Measurements from ENCODE around the gene CDRT15. TPM values are rescaled to one million over a fixed set of nuclear protein-coding genes. Genes with fewer than 3 reads are reported as not detected.
A peak's percentile ranks its signal among the peaks of the same experiment; 100 is the strongest.

Gene CDRT15
- total and polyA plus RNA-seq, 2 experiments from 2014 or later = 0.40 TPM; not detected in 1

- TF ChIP-seq STAT1 (IDR thresholded peaks at IDR 0.05; ENCODE audit: unreplicated experiment) (no peak), REST (IDR thresholded peaks at IDR 0.05; ENCODE audit: unreplicated experiment) (no peak), ZNF331 (CRISPR knock-in tag; IDR thresholded peaks at IDR 0.05; ENCODE audit: low read depth) (no peak), NANOG (IDR thresholded peaks at IDR 0.05; ENCODE audit: borderline replicate concordance) (no peak)
- H3K36me3 ChIP-seq (ENCODE audit: insufficient read depth) = no peaks in the 10 kb centered on the region
- Mint-ChIP-seq H3K27ac (no peak overlapping the region), H3K27me3 (ENCODE audit: insufficient read depth, low read depth, poor library complexity) (no peaks in the 10 kb centered on the region), H3K36me3 (ENCODE audit: low read depth) (peaks cover 3% of the 10 kb centered on the region; the same call in 1 of the 3 replicates), H3K4me1 (peaks cover 17% of the 10 kb centered on the region), H3K4me3 (no peak overlapping the region), H3K9me3 (no peaks in the 10 kb centered on the region)
- H3K9me2 ChIP-seq (ENCODE audit: insufficient read depth) = no peaks in the 10 kb centered on the region
- no peaks in the 10 kb centered on the region for H3F3A ChIP-seq (replicated peaks; ENCODE audit: low read depth)
- H3K79me2 ChIP-seq (replicated peaks; ENCODE audit: insufficient read depth) = no peaks in the 10 kb centered on the region
- no peaks in the 10 kb centered on the region for H4K20me1 ChIP-seq (replicated peaks; ENCODE audit: insufficient read depth)
- H3K27me3 ChIP-seq (ENCODE audit: insufficient read depth) = no peaks in the 10 kb centered on the region
- DNase-seq (ENCODE audit: low spot score) (no peak), ATAC-seq (no peak)
- H3K27ac ChIP-seq (ENCODE audit: low read depth) = peak overlapping the region; percentile 62; the same call in 1 of the 2 replicates
- H3K4me2 ChIP-seq = no peak overlapping the region
- 0 out of 2 replicates have a peak, but pooled peaks cover 10% of the 10 kb centered on the region for H3K4me1 ChIP-seq (ENCODE audit: insufficient read depth)
- no peak overlapping the region for H3K4me3 ChIP-seq
- no peak overlapping the region for H2AFZ ChIP-seq
Observed at GRCh38 chr17:14202388-14203166, 34.1 kb downstream of the CDRT15 start.

- no peak for DNase-seq (ENCODE audit: low spot score)
- Histone ChIP-seq H3K27me3 (ENCODE audit: insufficient read depth) (no peaks in the 10 kb centered on the region), H3K27ac (ENCODE audit: low read depth) (peak overlapping the region; percentile 62; the same call in 1 of the 2 replicates), H3K36me3 (ENCODE audit: insufficient read depth) (no peaks in the 10 kb centered on the region), H2AFZ (no peak overlapping the region), H3F3A (replicated peaks; ENCODE audit: low read depth) (no peaks in the 10 kb centered on the region), H3K9me2 (ENCODE audit: insufficient read depth) (no peaks in the 10 kb centered on the region), H4K20me1 (replicated peaks; ENCODE audit: insufficient read depth) (no peaks in the 10 kb centered on the region), H3K79me2 (replicated peaks; ENCODE audit: insufficient read depth) (no peaks in the 10 kb centered on the region), H3K4me3 (no peak overlapping the region), H3K4me1 (ENCODE audit: insufficient read depth) (0 out of 2 replicates have a peak, but pooled peaks cover 10% of the 10 kb centered on the region), H3K4me2 (no peak overlapping the region)
- no peak overlapping the region for H3K4me3 Mint-ChIP-seq
- H3K27ac Mint-ChIP-seq = peak overlapping the region; percentile 77
- H3K27me3 Mint-ChIP-seq (ENCODE audit: insufficient read depth, low read depth, poor library complexity) = no peaks in the 10 kb centered on the region
- H3K4me1 Mint-ChIP-seq = peaks cover 17% of the 10 kb centered on the region
- peaks cover 3% of the 10 kb centered on the region; the same call in 1 of the 3 replicates for H3K36me3 Mint-ChIP-seq (ENCODE audit: low read depth)
- ATAC-seq = no peak
- no peaks in the 10 kb centered on the region for H3K9me3 Mint-ChIP-seq
- TF ChIP-seq STAT1 (IDR thresholded peaks at IDR 0.05; ENCODE audit: unreplicated experiment) (no peak), CTCF (conservative IDR thresholded peaks at IDR 0.05; ENCODE audit: low read depth in 2 of 2) (no peak), NANOG (IDR thresholded peaks at IDR 0.05; ENCODE audit: borderline replicate concordance) (no peak), JUNB (IDR thresholded peaks at IDR 0.05; ENCODE audit: unreplicated experiment) (no peak), EZH2 (IDR thresholded peaks at IDR 0.05; ENCODE audit: low read depth, unreplicated experiment) (no peak), ETS1 (IDR thresholded peaks at IDR 0.05) (no peak)
Observed at GRCh38 chr17:14201988-14202380, 34.7 kb downstream of the CDRT15 start.

Data from GM23338 (cell line).